ENCODE data around the gene RBM18.

The RBM18 gene

GRCh38 chr9:122220673-122221182 lies 43.9 kb downstream of the RBM18 start:
- no peak for FAIRE-seq

GRCh38 chr9:122219856-122220672 lies 44.6 kb downstream of the RBM18 start:
- FAIRE-seq: no peak

GRCh38 chr9:122218935-122219855 lies 45.4 kb downstream of the RBM18 start:
- FAIRE-seq: no peak

- no peak for FAIRE-seq
Measured at GRCh38 chr9:122218071-122218934, 46.3 kb downstream of the RBM18 start.

GRCh38 chr9:122217640-122218039 lies 47.0 kb downstream of the RBM18 start:
- no peak for FAIRE-seq

GRCh38 chr9:122216798-122217418 lies 47.7 kb downstream of the RBM18 start:
- FAIRE-seq: no peak

GRCh38 chr9:122216138-122216797 lies 48.4 kb downstream of the RBM18 start:
- no peak for FAIRE-seq

- FAIRE-seq: no peak
Measured at GRCh38 chr9:122215663-122216062, 49.0 kb downstream of the RBM18 start.

- FAIRE-seq: no peak
Measured at GRCh38 chr9:122214507-122214906, 50.1 kb downstream of the RBM18 start.

GRCh38 chr9:122213589-122214413 lies 50.8 kb downstream of the RBM18 start:
- FAIRE-seq: no peak

GRCh38 chr9:122213102-122213588 lies 51.5 kb downstream of the RBM18 start:
- FAIRE-seq: no peak

- FAIRE-seq: no peak
Measured at GRCh38 chr9:122212473-122213004, 52.1 kb downstream of the RBM18 start.

GRCh38 chr9:122209451-122209850 lies 55.2 kb downstream of the RBM18 start:
- FAIRE-seq: no peak

- FAIRE-seq: no peak
Measured at GRCh38 chr9:122207096-122207495, 57.5 kb downstream of the RBM18 start.

GRCh38 chr9:122206118-122207046 lies 58.3 kb downstream of the RBM18 start:
- FAIRE-seq: no peak

GRCh38 chr9:122205176-122205575 lies 59.5 kb downstream of the RBM18 start:
- no peak for FAIRE-seq

- FAIRE-seq: no peak
Measured at GRCh38 chr9:122204491-122204890, 60.1 kb downstream of the RBM18 start.

GRCh38 chr9:122204055-122204454 lies 60.6 kb downstream of the RBM18 start:
- no peak for FAIRE-seq

GRCh38 chr9:122202111-122202510 lies 62.5 kb downstream of the RBM18 start:
- FAIRE-seq: no peak
